H1 (cell line): ENCODE results near the gene TMC4. TPM values are rescaled to one million over a fixed set of nuclear protein-coding genes. Genes with fewer than 3 reads are reported as not detected.

ENCODE experiments used
- ATF2 ChIP-seq: IDR thresholded peaks from 2 replicates; pipeline ENCODE4 v1.6.1; 2012; ENCODE audit warnings: low read length, inconsistent platforms
- BCL11A ChIP-seq, 2 experiments: IDR thresholded peaks; one replicate each; pipeline ENCODE4 v1.6.1; 2011; ENCODE audit warnings: low read depth in 2 of 2, low read length in 2 of 2, mild to moderate bottlenecking in 2 of 2
- CBX5 ChIP-seq: fragments of 300-800, 300-1000 bp; sonication (generic); IDR thresholded peaks from 2 replicates; pipeline ENCODE4 v1.7.1; 2016; ENCODE audit warnings: antibody characterized with exemption, low read length, low read depth
- CEBPB ChIP-seq: IDR thresholded peaks from 2 replicates; pipeline ENCODE4 v1.6.1; 2012; ENCODE audit warnings: low read depth, low read length
- CHD1 ChIP-seq: IDR thresholded peaks from 2 replicates; pipeline ENCODE4 v1.6.1; 2012; ENCODE audit warnings: low read depth, low read length, improper control_type of control experiment
- CREB1 ChIP-seq: IDR thresholded peaks from 2 replicates; pipeline ENCODE4 v1.6.1; 2012; ENCODE audit warnings: inconsistent platforms
- EGR1 ChIP-seq: IDR thresholded peaks from 2 replicates; pipeline ENCODE4 v1.6.1; 2011; ENCODE audit warnings: low read depth, low read length, borderline replicate concordance
- EP300 ChIP-seq, 2 experiments: IDR thresholded peaks; 1 replicate in 1 of 2; 2 replicates in 1 of 2; pipeline ENCODE4 v1.6.1; 2011 to 2012; ENCODE audit warnings: low read depth in 2 of 2, low read length in 2 of 2, mild to moderate bottlenecking in 2 of 2, borderline replicate concordance in 1 of 2, inconsistent platforms in 1 of 2, moderate library complexity in 1 of 2
- FOSL1 ChIP-seq: IDR thresholded peaks from 2 replicates; pipeline ENCODE4 v1.6.1; 2011; ENCODE audit warnings: mild to moderate bottlenecking, low read depth, low read length, moderate library complexity; ENCODE audit not compliant: insufficient read depth
- GTF2F1 ChIP-seq: IDR thresholded peaks from 2 replicates; pipeline ENCODE4 v1.6.1; 2012; ENCODE audit warnings: low read depth, low read length, improper control_type of control experiment, borderline replicate concordance
- HDAC2 ChIP-seq, 2 experiments: fragments of 300-600 bp in 1 of 2; sonication (generic) in 1 of 2; IDR thresholded peaks; 2 replicates each; pipeline ENCODE4 v1.6.1; 2011 to 2012; ENCODE audit warnings: low read depth in 2 of 2, low read length in 2 of 2, mild to moderate bottlenecking in 2 of 2, moderate library complexity in 2 of 2, borderline replicate concordance in 1 of 2, inconsistent platforms in 1 of 2
- HDAC6 ChIP-seq: IDR thresholded peaks from one replicate; pipeline ENCODE4 v1.7.1; 2012; ENCODE audit warnings: low read depth, mild to moderate bottlenecking, inconsistent platforms, low read length, moderate library complexity
- JUND ChIP-seq: IDR thresholded peaks from 2 replicates; pipeline ENCODE4 v1.6.1; 2011; ENCODE audit warnings: mild to moderate bottlenecking, improper control_type of control experiment, low read length
- MAX ChIP-seq: IDR thresholded peaks from 2 replicates; pipeline ENCODE4 v1.6.1; 2012; ENCODE audit warnings: inconsistent platforms
- POLR2A ChIP-seq, 2 experiments: IDR thresholded peaks; 1 replicate in 1 of 2; 2 replicates in 1 of 2; pipeline ENCODE4 v1.6.1; 2011; ENCODE audit warnings: low read depth in 2 of 2, low read length in 2 of 2, mild to moderate bottlenecking in 2 of 2; ENCODE audit errors: control extremely low read depth in 1 of 2
- RAD21 ChIP-seq, 2 experiments: IDR thresholded peaks in 1 of 2; conservative IDR thresholded peaks in 1 of 2; 2 replicates each; pipeline ENCODE4 v1.6.1; 2011; ENCODE audit warnings: low read depth in 2 of 2, low read length in 2 of 2, improper control_type of control experiment in 1 of 2, inconsistent platforms in 1 of 2, mild to moderate bottlenecking in 1 of 2, moderate library complexity in 1 of 2
- RFX5 ChIP-seq: IDR thresholded peaks from 2 replicates; pipeline ENCODE4 v1.6.1; 2011; ENCODE audit warnings: low read depth, low read length, improper control_type of control experiment, borderline replicate concordance
- SAP30 ChIP-seq: fragments of 300-600 bp; sonication (generic); IDR thresholded peaks from 2 replicates; pipeline ENCODE4 v1.7.1; 2012; ENCODE audit warnings: low read length, moderate library complexity, mild to moderate bottlenecking, inconsistent platforms; ENCODE audit not compliant: insufficient read depth, insufficient replicate concordance
- SIRT6 ChIP-seq: IDR thresholded peaks from one replicate; pipeline ENCODE4 v1.7.1; 2012; ENCODE audit warnings: low read length, inconsistent platforms
- TAF1 ChIP-seq: IDR thresholded peaks from 2 replicates; pipeline ENCODE4 v1.6.1; 2011; ENCODE audit warnings: mild to moderate bottlenecking, low read depth, low read length
- TAF7 ChIP-seq: optimal IDR thresholded peaks from 2 replicates; pipeline ENCODE3; 2011; ENCODE audit warnings: low read depth, mild to moderate bottlenecking, inconsistent platforms, low read length, moderate library complexity, borderline replicate concordance
- TEAD4 ChIP-seq: IDR thresholded peaks from 2 replicates; pipeline ENCODE4 v1.6.1; 2012; ENCODE audit warnings: low read depth, low read length, inconsistent platforms, mixed read lengths
- YY1 ChIP-seq: IDR thresholded peaks from 2 replicates; pipeline ENCODE4 v1.6.1; 2011; ENCODE audit warnings: low read depth, mild to moderate bottlenecking, low read length
- polyA plus RNA-seq, 7 experiments: library from polyadenylated mRNA; depleted of rRNA in 3 of 7; stranded (reverse) in 5 of 7; unstranded in 2 of 7; fragments of >200 nt in 5 of 7; fragments of 200-250 nt in 2 of 7; gene quantifications; 1 replicate in 5 of 7; 2 replicates in 1 of 7; 4 replicates in 1 of 7; pipeline versions ENCODE4 v1.2.1 to v1.2.3, GENCODE V29; 2011 to 2013; ENCODE audit warnings: missing spikeins in 2 of 7, mixed read lengths in 2 of 7
- total RNA-seq: library from RNA; stranded (reverse); fragmentation: NEBNext Ultra II Directional; extraction: Animal tissue kit (Norgen Biotek cat#: 25700); gene quantifications from 2 replicates; pipeline ENCODE4 v1.2.1, GENCODE V29; 2021

Gene TMC4
- total and polyA plus RNA-seq, 2 of the 8 experiments (the other 6 are each of a cell fraction or from before 2014, with no cell fraction given): 5.5 to 6.3 TPM

- TF ChIP-seq RAD21 (IDR thresholded peaks at IDR 0.05 in 1 of 2, conservative IDR thresholded peaks at IDR 0.05 in 1 of 2; ENCODE audit: low read depth in 2 of 2, low read length in 2 of 2) (no peak), CHD1 (no peak), SIRT6 (no peak), YY1 (no peak), TAF7 (peak; percentile 48), RFX5 (no peak), CBX5 (no peak), HDAC6 (no peak), MAX (no peak), BCL11A (IDR thresholded peaks at IDR 0.05; ENCODE audit: low read depth in 2 of 2, low read length in 2 of 2) (no peak), TAF1 (peak; percentile 65; the same call in 1 of the 2 replicates), GTF2F1 (no peak), EP300 (IDR thresholded peaks at IDR 0.05; ENCODE audit: borderline replicate concordance in 1 of 2, low read depth in 2 of 2, low read length in 2 of 2) (no peak), CEBPB (no peak), POLR2A (IDR thresholded peaks at IDR 0.05; ENCODE audit: control extremely low read depth in 1 of 2, low read depth in 2 of 2, low read length in 2 of 2) (peak; percentile 46 to 59; a peak in 2 of 3 replicates), HDAC2 (IDR thresholded peaks at IDR 0.05; ENCODE audit: borderline replicate concordance in 1 of 2, low read depth in 2 of 2, low read length in 2 of 2) (no peak), CREB1 (no peak; the same call in none of the 2 replicates), EGR1 (no peak), JUND (no peak), ATF2 (no peak), FOSL1 (no peak), TEAD4 (no peak), SAP30 (no peak)
Measured at GRCh38 chr19:54191011-54191810, 18.3 kb upstream of the TMC4 start, which contains the start of gene TSEN34 (continued).
